MM.1S (cell line): ENCODE measurements around the gene C1QTNF4.

ENCODE experiments used
- DNase-seq: peaks from one replicate; pipeline ENCODE4 v3.0.0-alpha.2; 2015
- H2AFZ ChIP-seq: fragments of 300-600 bp; sonication (generic); 2 replicates; pipeline ENCODE4 v1.6.0; 2016; ENCODE audit warnings: antibody characterized with exemption, low read length
- H3F3A ChIP-seq: fragments of 300-600 bp; sonication (generic); 2 replicates; pipeline ENCODE4 v1.6.1; 2016; ENCODE audit warnings: mild to moderate bottlenecking, antibody characterized with exemption, low read length, moderate library complexity, mixed read lengths; ENCODE audit not compliant: insufficient read depth
- H3K27ac ChIP-seq: fragments of 300-600 bp; sonication (generic); 2 replicates; pipeline ENCODE4 v1.5.1; 2016; ENCODE audit warnings: mild to moderate bottlenecking, low read length
- H3K27me3 ChIP-seq: fragments of 300-600 bp; sonication (generic); replicated peaks from 2 replicates; pipeline ENCODE4 v1.6.0; 2016; ENCODE audit warnings: low read length; ENCODE audit not compliant: insufficient read depth
- H3K36me3 ChIP-seq: fragments of 300-600 bp; sonication (generic); replicated peaks from 2 replicates; pipeline ENCODE4 v1.6.1; 2016; ENCODE audit warnings: mild to moderate bottlenecking, low read length, mixed read lengths; ENCODE audit not compliant: insufficient read depth
- H3K4me1 ChIP-seq: fragments of 300-600 bp; sonication (generic); 2 replicates; pipeline ENCODE4 v1.6.1; 2016; ENCODE audit warnings: low read length, mixed read lengths
- H3K4me2 ChIP-seq: fragments of 300-600 bp; sonication (generic); 2 replicates; pipeline ENCODE4 v1.6.0; 2016; ENCODE audit warnings: low read depth, low read length
- H3K4me3 ChIP-seq: fragments of 300-600 bp; sonication (generic); 2 replicates; pipeline ENCODE4 v1.5.1; 2016; ENCODE audit warnings: low read length, mixed read lengths
- H3K79me2 ChIP-seq: fragments of 300-600 bp; sonication (generic); 2 replicates; pipeline ENCODE4 v1.6.1; 2016; ENCODE audit warnings: mixed run types, low read length, mixed read lengths
- H3K9ac ChIP-seq: fragments of 300-600 bp; sonication (generic); 2 replicates; pipeline ENCODE4 v1.6.1; 2016; ENCODE audit warnings: low read length, mixed read lengths
- H3K9me2 ChIP-seq: fragments of 300-600 bp; sonication (generic); replicated peaks from 2 replicates; pipeline ENCODE4 v1.6.1; 2016; ENCODE audit warnings: mild to moderate bottlenecking, low read length, mixed read lengths; ENCODE audit not compliant: insufficient read depth
- H3K9me3 ChIP-seq: fragments of 300-600 bp; sonication (generic); replicated peaks from 2 replicates; pipeline ENCODE4 v1.6.1; 2016; ENCODE audit warnings: mild to moderate bottlenecking, low read length, mixed read lengths; ENCODE audit not compliant: insufficient read depth
- H4K20me1 ChIP-seq: fragments of 300-600 bp; sonication (generic); 2 replicates; pipeline ENCODE4 v1.6.1; 2016; ENCODE audit warnings: mild to moderate bottlenecking, low read length, moderate library complexity, mixed read lengths; ENCODE audit not compliant: insufficient read depth
- CTCF ChIP-seq: fragments of 300-600 bp; sonication (generic); IDR thresholded peaks from 2 replicates; pipeline ENCODE4 v1.5.1; 2016; ENCODE audit warnings: antibody characterized with exemption, low read length, mixed read lengths
- EZH2 ChIP-seq: fragments of 300-600 bp; sonication (generic); optimal IDR thresholded peaks from 2 replicates; pipeline ENCODE3; 2017; ENCODE audit warnings: low read depth, mild to moderate bottlenecking, antibody characterized with exemption, low read length, mixed read lengths
- EZH2phosphoT487 ChIP-seq: fragments of 300-600 bp; sonication (generic); IDR thresholded peaks from 2 replicates; pipeline ENCODE4 v1.6.1; 2018; ENCODE audit warnings: antibody characterized with exemption, low read length

The C1QTNF4 gene

GRCh38 chr11:47593492-47593933, 698 bp downstream of the C1QTNF4 start:
- H3K9me3 ChIP-seq = no peaks in the 10 kb centered on the region
- H3K9ac ChIP-seq = no peak overlapping the region
- H3K4me2 ChIP-seq = no peak overlapping the region
- H2AFZ ChIP-seq = no peak overlapping the region
- no peak for DNase-seq
- no peaks in the 10 kb centered on the region for H4K20me1 ChIP-seq
- no peak for TF ChIP-seq EZH2phosphoT487
- TF ChIP-seq CTCF = no peak
- no peak for TF ChIP-seq EZH2
- no peak overlapping the region for H3K4me3 ChIP-seq
- no peaks in the 10 kb centered on the region for H3K36me3 ChIP-seq
- H3K27ac ChIP-seq = no peak overlapping the region
- H3K9me2 ChIP-seq = no peaks in the 10 kb centered on the region
- H3F3A ChIP-seq = no peaks in the 10 kb centered on the region
- H3K4me1 ChIP-seq = no peaks in the 10 kb centered on the region
- no peaks in the 10 kb centered on the region for H3K79me2 ChIP-seq
- no peaks in the 10 kb centered on the region for H3K27me3 ChIP-seq

- Histone ChIP-seq H3K36me3 (no peaks in the 10 kb centered on the region), H3K9ac (no peak overlapping the region), H2AFZ (no peak overlapping the region), H3K9me3 (no peaks in the 10 kb centered on the region), H3K27ac (no peak overlapping the region), H3K4me3 (no peak overlapping the region), H3K4me2 (no peak overlapping the region), H3K4me1 (no peaks in the 10 kb centered on the region), H3K79me2 (no peaks in the 10 kb centered on the region), H4K20me1 (no peaks in the 10 kb centered on the region), H3K9me2 (no peaks in the 10 kb centered on the region), H3K27me3 (no peaks in the 10 kb centered on the region), H3F3A (no peaks in the 10 kb centered on the region)
- DNase-seq = no peak
- TF ChIP-seq EZH2phosphoT487 (no peak), EZH2 (no peak), CTCF (no peak)
Measured at GRCh38 chr11:47592970-47593369, 1.2 kb downstream of the C1QTNF4 start.

GRCh38 chr11:47592251-47592650, 2.0 kb downstream of the C1QTNF4 start:
- Histone ChIP-seq H3K4me1 (no peaks in the 10 kb centered on the region), H3K9ac (no peak overlapping the region), H3K27ac (no peak overlapping the region), H3K9me3 (no peaks in the 10 kb centered on the region), H3F3A (no peaks in the 10 kb centered on the region), H4K20me1 (no peaks in the 10 kb centered on the region), H3K4me3 (no peak overlapping the region), H2AFZ (no peak overlapping the region), H3K27me3 (no peaks in the 10 kb centered on the region), H3K79me2 (no peaks in the 10 kb centered on the region), H3K4me2 (no peak overlapping the region), H3K36me3 (no peaks in the 10 kb centered on the region), H3K9me2 (no peaks in the 10 kb centered on the region)
- DNase-seq = no peak
- TF ChIP-seq EZH2 = no peak
- no peak for TF ChIP-seq EZH2phosphoT487
- TF ChIP-seq CTCF = no peak

GRCh38 chr11:47591764-47592163, 2.4 kb downstream of the C1QTNF4 start:
- Histone ChIP-seq H3K27ac (no peak overlapping the region), H3K9me3 (no peaks in the 10 kb centered on the region), H3K4me3 (no peak overlapping the region), H3K9ac (no peak overlapping the region), H3F3A (no peaks in the 10 kb centered on the region), H2AFZ (no peak overlapping the region), H3K9me2 (no peaks in the 10 kb centered on the region), H3K4me2 (no peak overlapping the region), H3K27me3 (no peaks in the 10 kb centered on the region), H3K4me1 (no peaks in the 10 kb centered on the region), H3K36me3 (no peaks in the 10 kb centered on the region), H4K20me1 (no peaks in the 10 kb centered on the region), H3K79me2 (no peaks in the 10 kb centered on the region)
- TF ChIP-seq EZH2phosphoT487 (no peak), CTCF (no peak), EZH2 (no peak)
- no peak for DNase-seq
